Measurements from ENCODE around the gene DNMT1.

DNMT1 gene

DNA sequence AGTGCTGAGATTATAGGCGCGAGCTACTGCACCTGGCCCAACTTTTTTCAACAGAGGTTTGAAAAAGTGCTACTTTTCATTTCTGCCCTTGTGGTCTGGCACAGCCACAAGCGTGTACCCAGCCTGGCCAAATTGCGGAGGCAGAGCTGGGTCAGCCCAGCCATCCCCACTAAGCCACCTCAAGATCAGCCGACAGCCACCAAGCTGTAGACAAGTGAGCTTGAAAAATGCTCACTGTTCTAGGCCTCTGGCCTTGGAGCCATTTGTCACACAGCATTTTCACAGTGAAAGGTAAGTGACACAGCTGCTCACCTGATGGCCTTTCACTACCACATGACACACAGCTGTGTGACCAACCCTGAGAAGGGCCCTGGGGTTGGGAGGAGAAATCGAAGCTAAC, 27.3 kb downstream of the DNMT1 start:
- TF ChIP-seq GATA3 (IDR thresholded peaks at IDR 0.05; ENCODE audit: low read depth, low read length) (no peak), GATA2 (IDR thresholded peaks at IDR 0.05; ENCODE audit: low read depth, low read length) (no peak)

- TF ChIP-seq GATA3 (IDR thresholded peaks at IDR 0.05; ENCODE audit: low read depth, low read length) (no peak), GATA2 (IDR thresholded peaks at IDR 0.05; ENCODE audit: low read depth, low read length) (no peak)
Measured at GRCh38 chr19:10166046-10166445, 28.7 kb downstream of the DNMT1 start.

- TF ChIP-seq GATA2 (IDR thresholded peaks at IDR 0.05; ENCODE audit: low read depth, low read length) (no peak), GATA3 (IDR thresholded peaks at IDR 0.05; ENCODE audit: low read depth, low read length) (no peak)
Measured at GRCh38 chr19:10163536-10163935, 31.2 kb downstream of the DNMT1 start.

DNA sequence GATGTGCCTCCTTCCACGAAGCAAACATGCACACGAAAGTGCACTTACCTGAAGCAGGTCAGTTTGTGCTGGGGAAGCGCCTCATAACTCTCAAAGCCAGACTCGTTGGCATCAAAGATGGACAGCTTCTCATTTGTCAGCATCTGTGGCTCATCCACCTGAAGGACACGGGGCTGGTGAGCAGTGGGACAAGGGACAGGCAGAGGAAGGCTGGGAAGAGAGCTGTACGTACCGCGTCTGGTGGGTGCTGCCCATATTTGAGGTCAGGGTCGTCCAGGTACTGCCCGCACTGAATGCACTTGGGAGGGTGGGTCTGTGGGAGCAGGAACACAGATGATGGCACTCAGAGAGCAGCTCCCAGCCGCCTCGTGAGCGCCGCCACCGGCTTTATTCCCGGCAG, 35.1 kb downstream of the DNMT1 start:
- no peak for TF ChIP-seq GATA2 (IDR thresholded peaks at IDR 0.05; ENCODE audit: low read depth, low read length)
- no peak for TF ChIP-seq GATA3 (IDR thresholded peaks at IDR 0.05; ENCODE audit: low read depth, low read length)

GRCh38 chr19:10158485-10158884, 36.3 kb downstream of the DNMT1 start:
- TF ChIP-seq GATA3 (IDR thresholded peaks at IDR 0.05; ENCODE audit: low read depth, low read length) (no peak), GATA2 (IDR thresholded peaks at IDR 0.05; ENCODE audit: low read depth, low read length) (no peak)

- TF ChIP-seq GATA3 (IDR thresholded peaks at IDR 0.05; ENCODE audit: low read depth, low read length) (no peak), GATA2 (IDR thresholded peaks at IDR 0.05; ENCODE audit: low read depth, low read length) (no peak)
Measured at GRCh38 chr19:10158071-10158470, 36.7 kb downstream of the DNMT1 start.

- TF ChIP-seq GATA3 (IDR thresholded peaks at IDR 0.05; ENCODE audit: low read depth, low read length) (no peak), GATA2 (IDR thresholded peaks at IDR 0.05; ENCODE audit: low read depth, low read length) (no peak)
Measured at GRCh38 chr19:10155839-10156238, 38.9 kb downstream of the DNMT1 start.

GRCh38 chr19:10152100-10152499, 42.7 kb downstream of the DNMT1 start:
- TF ChIP-seq GATA2 (IDR thresholded peaks at IDR 0.05; ENCODE audit: low read depth, low read length) = no peak
- TF ChIP-seq GATA3 (IDR thresholded peaks at IDR 0.05; ENCODE audit: low read depth, low read length) = no peak

DNA sequence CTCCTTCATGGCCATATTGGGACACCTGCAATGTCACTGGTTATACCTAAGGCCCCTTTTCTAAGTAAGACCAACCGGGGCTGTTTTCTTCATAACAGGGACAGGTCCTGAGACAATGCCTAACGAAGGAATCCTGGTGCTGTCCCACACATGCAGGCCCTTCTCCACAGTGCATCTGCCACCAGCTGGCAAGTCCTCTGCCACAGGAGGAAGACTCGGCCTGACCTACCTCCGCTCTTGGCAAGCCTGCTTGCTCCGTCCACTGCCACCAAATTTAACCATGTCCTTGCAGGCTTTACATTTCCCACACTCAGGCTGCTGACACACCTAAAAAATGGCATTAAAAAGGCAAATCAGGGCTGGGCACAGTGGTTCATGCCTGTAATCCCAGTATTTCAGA, 43.2 kb downstream of the DNMT1 start:
- no peak for TF ChIP-seq GATA3 (IDR thresholded peaks at IDR 0.05; ENCODE audit: low read depth, low read length)
- TF ChIP-seq GATA2 (IDR thresholded peaks at IDR 0.05; ENCODE audit: low read depth, low read length) = no peak

- TF ChIP-seq GATA3 (IDR thresholded peaks at IDR 0.05; ENCODE audit: low read depth, low read length) = no peak
- no peak for TF ChIP-seq GATA2 (IDR thresholded peaks at IDR 0.05; ENCODE audit: low read depth, low read length)
Measured at GRCh38 chr19:10149427-10149826, 45.3 kb downstream of the DNMT1 start.

- TF ChIP-seq GATA2 (IDR thresholded peaks at IDR 0.05; ENCODE audit: low read depth, low read length) (no peak), GATA3 (IDR thresholded peaks at IDR 0.05; ENCODE audit: low read depth, low read length) (no peak)
Measured at GRCh38 chr19:10146142-10146541, 48.6 kb downstream of the DNMT1 start.

GRCh38 chr19:10145031-10145430, 49.7 kb downstream of the DNMT1 start:
- TF ChIP-seq GATA3 (IDR thresholded peaks at IDR 0.05; ENCODE audit: low read depth, low read length) (no peak), GATA2 (IDR thresholded peaks at IDR 0.05; ENCODE audit: low read depth, low read length) (no peak)

DNA sequence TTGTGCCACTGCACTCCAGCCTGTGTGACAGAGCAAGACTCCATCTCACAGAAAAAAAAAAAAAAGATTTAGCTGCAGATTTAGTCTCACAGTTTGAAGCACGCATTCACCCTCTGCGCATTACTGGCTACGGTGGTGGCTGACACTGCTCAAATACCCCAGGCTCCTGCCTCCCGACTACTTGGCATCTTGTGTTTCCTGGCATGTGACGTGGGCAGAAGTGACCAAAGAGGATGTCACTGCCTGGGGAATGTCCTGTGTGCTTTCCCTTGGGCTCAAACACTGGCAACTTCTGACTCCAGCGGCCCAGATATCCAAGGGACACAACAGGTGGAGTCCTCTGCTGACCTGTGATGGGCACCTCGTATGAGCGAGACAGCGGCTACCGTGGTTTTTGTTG, 50.4 kb downstream of the DNMT1 start:
- TF ChIP-seq GATA3 (IDR thresholded peaks at IDR 0.05; ENCODE audit: low read depth, low read length) (no peak), GATA2 (IDR thresholded peaks at IDR 0.05; ENCODE audit: low read depth, low read length) (no peak)

- TF ChIP-seq GATA2 (IDR thresholded peaks at IDR 0.05; ENCODE audit: low read depth, low read length) = no peak
- TF ChIP-seq GATA3 (IDR thresholded peaks at IDR 0.05; ENCODE audit: low read depth, low read length) = no peak
Measured at GRCh38 chr19:10143681-10144080, 51.1 kb downstream of the DNMT1 start.

- TF ChIP-seq GATA3 (IDR thresholded peaks at IDR 0.05; ENCODE audit: low read depth, low read length) (no peak), GATA2 (IDR thresholded peaks at IDR 0.05; ENCODE audit: low read depth, low read length) (no peak)
Measured at GRCh38 chr19:10142701-10143375, 51.9 kb downstream of the DNMT1 start.

DNA sequence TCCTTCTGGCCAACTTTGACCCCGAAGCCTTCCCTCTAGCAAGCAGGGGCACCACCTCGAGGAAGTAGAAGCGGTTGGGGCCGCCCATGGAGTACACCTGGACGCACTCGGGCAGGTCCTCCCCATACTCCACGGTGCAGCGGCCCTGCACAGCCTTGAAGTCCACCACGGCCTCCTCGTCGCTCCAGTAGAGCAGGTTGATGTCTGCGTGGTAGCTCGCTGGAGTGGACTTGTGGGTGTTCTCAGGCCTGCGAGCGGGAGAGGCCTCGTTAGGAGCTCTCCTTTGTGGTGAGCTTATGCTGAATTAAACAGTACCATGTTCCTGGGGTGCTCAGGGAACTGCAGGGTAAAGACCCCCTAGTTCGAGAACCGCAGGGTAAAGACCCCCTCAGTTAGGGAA, 52.8 kb downstream of the DNMT1 start:
- no peak for TF ChIP-seq GATA3 (IDR thresholded peaks at IDR 0.05; ENCODE audit: low read depth, low read length)
- TF ChIP-seq GATA2 (IDR thresholded peaks at IDR 0.05; ENCODE audit: low read depth, low read length) = no peak
